ENCODE results near the gene AATK.
A peak's percentile ranks its signal among the peaks of the same experiment; 100 is the strongest.

AATK gene

DNA sequence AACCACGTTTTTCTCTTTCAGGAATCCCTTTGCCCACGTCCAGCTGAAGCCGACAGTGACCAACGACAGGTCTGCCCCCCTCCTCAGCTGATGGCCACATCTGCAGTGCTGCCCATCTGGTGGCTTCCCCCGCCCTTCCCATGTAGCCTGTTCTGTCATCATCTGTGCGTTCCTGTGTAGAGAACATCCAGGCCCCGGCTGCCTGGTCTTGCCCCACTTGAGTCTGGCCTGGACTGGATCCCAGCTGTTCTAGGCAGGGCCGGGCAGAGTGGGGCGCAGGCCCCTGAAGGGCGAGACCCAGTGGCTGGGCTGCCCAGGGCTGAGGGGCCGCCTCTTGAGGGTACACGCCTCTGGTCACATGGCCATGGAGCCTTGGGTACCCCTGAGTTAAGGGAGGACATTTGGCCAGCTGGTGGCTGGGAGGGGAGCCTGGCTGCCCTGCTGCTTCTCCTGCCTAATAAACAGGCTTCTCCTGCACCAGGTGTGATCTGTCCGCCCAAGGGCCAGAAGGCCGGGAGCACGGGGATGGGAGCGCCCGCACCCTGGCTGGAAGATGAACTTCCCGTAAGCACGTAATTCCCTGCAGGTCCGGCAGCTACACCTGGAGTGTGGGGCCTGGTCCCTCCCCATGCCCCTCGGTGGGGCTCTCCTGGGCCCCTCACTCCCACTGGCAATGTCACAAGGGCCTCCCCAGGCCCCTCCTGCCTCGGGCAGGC, 50.1 kb downstream of the AATK start:
- peak; percentile 7; the same call in 1 of the 3 replicates for ATAC-seq
- TF ChIP-seq BACH2 (CRISPR knock-in tag; IDR thresholded peaks at IDR 0.05; ENCODE audit: borderline replicate concordance) (no peak), ZNF70 (CRISPR knock-in tag; IDR thresholded peaks at IDR 0.05) (peak; percentile 20; the same call in 1 of the 2 replicates), TCF4 (CRISPR knock-in tag; IDR thresholded peaks at IDR 0.05; ENCODE audit: borderline replicate concordance) (peak; percentile 73; the same call in 1 of the 2 replicates)
- TF ChIP-seq, protein P1, sequence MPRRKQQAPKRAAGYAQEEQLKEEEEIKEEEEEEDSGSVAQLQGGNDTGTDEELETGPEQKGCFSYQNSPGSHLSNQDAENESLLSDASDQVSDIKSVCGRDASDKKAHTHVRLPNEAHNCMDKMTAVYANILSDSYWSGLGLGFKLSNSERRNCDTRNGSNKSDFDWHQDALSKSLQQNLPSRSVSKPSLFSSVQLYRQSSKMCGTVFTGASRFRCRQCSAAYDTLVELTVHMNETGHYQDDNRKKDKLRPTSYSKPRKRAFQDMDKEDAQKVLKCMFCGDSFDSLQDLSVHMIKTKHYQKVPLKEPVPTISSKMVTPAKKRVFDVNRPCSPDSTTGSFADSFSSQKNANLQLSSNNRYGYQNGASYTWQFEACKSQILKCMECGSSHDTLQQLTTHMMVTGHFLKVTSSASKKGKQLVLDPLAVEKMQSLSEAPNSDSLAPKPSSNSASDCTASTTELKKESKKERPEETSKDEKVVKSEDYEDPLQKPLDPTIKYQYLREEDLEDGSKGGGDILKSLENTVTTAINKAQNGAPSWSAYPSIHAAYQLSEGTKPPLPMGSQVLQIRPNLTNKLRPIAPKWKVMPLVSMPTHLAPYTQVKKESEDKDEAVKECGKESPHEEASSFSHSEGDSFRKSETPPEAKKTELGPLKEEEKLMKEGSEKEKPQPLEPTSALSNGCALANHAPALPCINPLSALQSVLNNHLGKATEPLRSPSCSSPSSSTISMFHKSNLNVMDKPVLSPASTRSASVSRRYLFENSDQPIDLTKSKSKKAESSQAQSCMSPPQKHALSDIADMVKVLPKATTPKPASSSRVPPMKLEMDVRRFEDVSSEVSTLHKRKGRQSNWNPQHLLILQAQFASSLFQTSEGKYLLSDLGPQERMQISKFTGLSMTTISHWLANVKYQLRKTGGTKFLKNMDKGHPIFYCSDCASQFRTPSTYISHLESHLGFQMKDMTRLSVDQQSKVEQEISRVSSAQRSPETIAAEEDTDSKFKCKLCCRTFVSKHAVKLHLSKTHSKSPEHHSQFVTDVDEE (CRISPR knock-in tag; IDR thresholded peaks at IDR 0.05) = 0 out of 2 replicates have a peak, but pooled peaks have one; percentile 25

DNA sequence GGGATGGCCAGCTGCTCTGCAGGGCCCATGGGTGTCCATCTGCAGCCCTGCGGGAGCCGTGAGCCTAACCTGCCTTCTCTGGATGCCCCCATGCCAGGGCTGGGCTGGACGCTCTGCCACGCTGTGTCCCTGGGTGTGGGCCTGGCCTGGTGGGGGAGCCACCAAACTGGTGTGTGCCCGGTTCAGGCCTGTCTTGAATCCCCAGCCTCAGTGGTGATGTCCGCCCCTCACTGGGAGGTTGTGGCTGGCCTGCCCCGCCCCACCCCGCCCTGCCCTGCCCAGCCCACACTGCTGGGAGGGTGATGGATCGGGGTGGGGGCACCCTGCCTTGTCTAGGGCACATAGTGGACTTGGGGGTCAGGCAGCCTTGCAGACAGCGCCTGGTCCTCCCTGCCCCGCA, 50.8 kb downstream of the AATK start:
- ATAC-seq = no peak
- no peak for TF ChIP-seq ZFP3 (CRISPR knock-in tag; IDR thresholded peaks at IDR 0.05)
- TF ChIP-seq PPARA (CRISPR knock-in tag; IDR thresholded peaks at IDR 0.05; ENCODE audit: borderline replicate concordance) = no peak
- no peak for TF ChIP-seq ZFP30 (CRISPR knock-in tag; IDR thresholded peaks at IDR 0.05)

DNA sequence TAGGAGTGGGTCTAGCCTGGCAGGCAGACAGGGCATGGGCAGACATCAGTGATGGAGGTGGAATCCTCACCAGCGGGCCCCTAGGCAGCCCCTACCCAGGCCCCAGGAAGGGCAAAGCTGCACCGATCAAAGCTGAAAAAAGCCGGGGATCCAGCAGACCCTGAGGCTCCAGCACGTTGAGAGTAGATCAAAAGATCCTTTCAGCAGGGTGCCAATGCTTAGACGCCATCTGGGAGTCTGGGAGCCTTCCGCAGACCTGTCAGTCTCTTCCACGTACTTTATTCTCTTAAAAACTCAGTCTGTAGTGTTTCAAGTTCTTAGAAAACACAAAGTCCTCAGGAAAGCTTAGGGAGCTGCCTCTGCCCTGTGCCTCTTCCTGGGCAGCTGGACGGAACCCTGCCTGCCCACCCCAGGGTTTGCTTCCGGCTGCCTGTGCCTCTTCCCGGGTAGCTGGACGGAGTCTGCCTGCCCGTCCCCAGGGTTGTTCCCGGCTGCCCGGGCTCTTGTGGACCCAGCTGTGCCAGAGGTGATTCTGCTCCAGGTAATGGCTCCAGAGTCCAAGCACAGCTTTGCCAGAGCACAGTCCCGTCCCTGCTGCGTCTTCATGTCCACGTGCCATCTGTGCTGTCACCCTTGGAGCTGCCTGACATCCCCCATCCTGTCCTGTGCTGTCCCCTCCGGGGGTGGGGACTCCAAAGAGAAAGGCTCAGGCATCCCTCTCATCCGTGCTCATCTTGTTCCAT, 51.5 kb downstream of the AATK start:
- ATAC-seq = no peak
- TF ChIP-seq SNAI2 (CRISPR knock-in tag; IDR thresholded peaks at IDR 0.05) = no peak
- no peak for TF ChIP-seq RARB (CRISPR knock-in tag; IDR thresholded peaks at IDR 0.05)

DNA sequence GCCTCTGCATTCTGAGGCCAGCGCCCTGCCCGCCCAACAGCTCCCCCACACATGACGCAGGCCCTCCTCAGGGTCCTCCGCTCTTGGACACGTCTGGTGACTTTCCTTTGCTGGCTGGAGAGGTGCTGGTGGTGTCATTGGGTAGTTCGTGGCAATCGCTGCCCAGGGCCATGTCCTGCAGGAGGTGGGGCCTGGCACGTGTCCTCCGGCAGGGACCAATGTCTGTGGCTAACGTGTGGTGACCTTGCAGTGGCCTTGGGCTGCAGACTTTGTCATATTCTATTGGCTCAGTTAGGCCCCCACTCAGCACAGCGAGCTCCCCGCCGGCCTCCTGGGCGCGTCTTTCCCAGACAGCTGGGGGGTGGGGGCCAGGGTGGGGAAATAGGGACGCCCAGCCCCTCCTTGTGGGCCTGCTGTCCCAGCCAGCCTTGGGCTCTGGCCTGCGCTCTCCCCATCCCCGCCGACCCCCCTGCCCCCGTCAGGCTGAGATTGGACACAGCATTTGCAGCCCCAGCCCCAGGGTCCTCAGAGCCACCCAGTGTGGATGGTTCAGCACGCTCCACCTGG, 52.8 kb downstream of the AATK start:
- no peak for ATAC-seq
- TF ChIP-seq PPARA (CRISPR knock-in tag; IDR thresholded peaks at IDR 0.05; ENCODE audit: borderline replicate concordance) (no peak), ZFP3 (CRISPR knock-in tag; IDR thresholded peaks at IDR 0.05) (no peak), ZFP30 (CRISPR knock-in tag; IDR thresholded peaks at IDR 0.05) (no peak), ZNF8 (CRISPR knock-in tag; IDR thresholded peaks at IDR 0.05) (no peak), ZNF565 (CRISPR knock-in tag; conservative IDR thresholded peaks at IDR 0.05; ENCODE audit: low read depth) (no peak), RARB (CRISPR knock-in tag; IDR thresholded peaks at IDR 0.05) (no peak), ZNF70 (CRISPR knock-in tag; IDR thresholded peaks at IDR 0.05) (no peak), ISL1 (CRISPR knock-in tag; IDR thresholded peaks at IDR 0.05) (no peak), ZC3H10 (CRISPR knock-in tag; IDR thresholded peaks at IDR 0.05) (no peak), TCF4 (CRISPR knock-in tag; IDR thresholded peaks at IDR 0.05; ENCODE audit: borderline replicate concordance) (no peak), ESRRG (CRISPR knock-in tag; IDR thresholded peaks at IDR 0.05) (no peak), OSR1 (CRISPR knock-in tag; IDR thresholded peaks at IDR 0.05) (no peak), BACH2 (CRISPR knock-in tag; IDR thresholded peaks at IDR 0.05; ENCODE audit: borderline replicate concordance) (no peak), CSDC2 (CRISPR knock-in tag; IDR thresholded peaks at IDR 0.05) (no peak), TOX (CRISPR knock-in tag; IDR thresholded peaks at IDR 0.05; ENCODE audit: borderline replicate concordance) (no peak)
- TF ChIP-seq, protein P2, sequence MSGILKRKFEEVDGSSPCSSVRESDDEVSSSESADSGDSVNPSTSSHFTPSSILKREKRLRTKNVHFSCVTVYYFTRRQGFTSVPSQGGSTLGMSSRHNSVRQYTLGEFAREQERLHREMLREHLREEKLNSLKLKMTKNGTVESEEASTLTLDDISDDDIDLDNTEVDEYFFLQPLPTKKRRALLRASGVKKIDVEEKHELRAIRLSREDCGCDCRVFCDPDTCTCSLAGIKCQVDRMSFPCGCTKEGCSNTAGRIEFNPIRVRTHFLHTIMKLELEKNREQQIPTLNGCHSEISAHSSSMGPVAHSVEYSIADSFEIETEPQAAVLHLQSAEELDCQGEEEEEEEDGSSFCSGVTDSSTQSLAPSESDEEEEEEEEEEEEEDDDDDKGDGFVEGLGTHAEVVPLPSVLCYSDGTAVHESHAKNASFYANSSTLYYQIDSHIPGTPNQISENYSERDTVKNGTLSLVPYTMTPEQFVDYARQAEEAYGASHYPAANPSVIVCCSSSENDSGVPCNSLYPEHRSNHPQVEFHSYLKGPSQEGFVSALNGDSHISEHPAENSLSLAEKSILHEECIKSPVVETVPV (CRISPR knock-in tag; IDR thresholded peaks at IDR 0.05) = no peak
- TF ChIP-seq, protein P3, sequence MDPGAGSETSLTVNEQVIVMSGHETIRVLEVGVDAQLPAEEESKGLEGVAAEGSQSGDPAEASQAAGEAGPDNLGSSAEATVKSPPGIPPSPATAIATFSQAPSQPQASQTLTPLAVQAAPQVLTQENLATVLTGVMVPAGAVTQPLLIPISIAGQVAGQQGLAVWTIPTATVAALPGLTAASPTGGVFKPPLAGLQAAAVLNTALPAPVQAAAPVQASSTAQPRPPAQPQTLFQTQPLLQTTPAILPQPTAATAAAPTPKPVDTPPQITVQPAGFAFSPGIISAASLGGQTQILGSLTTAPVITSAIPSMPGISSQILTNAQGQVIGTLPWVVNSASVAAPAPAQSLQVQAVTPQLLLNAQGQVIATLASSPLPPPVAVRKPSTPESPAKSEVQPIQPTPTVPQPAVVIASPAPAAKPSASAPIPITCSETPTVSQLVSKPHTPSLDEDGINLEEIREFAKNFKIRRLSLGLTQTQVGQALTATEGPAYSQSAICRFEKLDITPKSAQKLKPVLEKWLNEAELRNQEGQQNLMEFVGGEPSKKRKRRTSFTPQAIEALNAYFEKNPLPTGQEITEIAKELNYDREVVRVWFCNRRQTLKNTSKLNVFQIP (CRISPR knock-in tag; IDR thresholded peaks at IDR 0.05; ENCODE audit: borderline replicate concordance, low read depth) = no peak
- TF ChIP-seq, protein P4, sequence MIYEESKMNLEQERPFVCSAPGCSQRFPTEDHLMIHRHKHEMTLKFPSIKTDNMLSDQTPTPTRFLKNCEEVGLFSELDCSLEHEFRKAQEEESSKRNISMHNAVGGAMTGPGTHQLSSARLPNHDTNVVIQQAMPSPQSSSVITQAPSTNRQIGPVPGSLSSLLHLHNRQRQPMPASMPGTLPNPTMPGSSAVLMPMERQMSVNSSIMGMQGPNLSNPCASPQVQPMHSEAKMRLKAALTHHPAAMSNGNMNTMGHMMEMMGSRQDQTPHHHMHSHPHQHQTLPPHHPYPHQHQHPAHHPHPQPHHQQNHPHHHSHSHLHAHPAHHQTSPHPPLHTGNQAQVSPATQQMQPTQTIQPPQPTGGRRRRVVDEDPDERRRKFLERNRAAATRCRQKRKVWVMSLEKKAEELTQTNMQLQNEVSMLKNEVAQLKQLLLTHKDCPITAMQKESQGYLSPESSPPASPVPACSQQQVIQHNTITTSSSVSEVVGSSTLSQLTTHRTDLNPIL (CRISPR knock-in tag; IDR thresholded peaks at IDR 0.05; ENCODE audit: low read depth) = no peak
- TF ChIP-seq, protein P1 (CRISPR knock-in tag; IDR thresholded peaks at IDR 0.05) = no peak

Data from SK-N-SH treated with all-trans-retinoic acid at 6 μM for 48 hours (cell line).